Smooth muscle cell (in vitro differentiated cells): ENCODE measurements around the gene ABCC3. TPM values are rescaled to one million over a fixed set of nuclear protein-coding genes. Genes with fewer than 3 reads are reported as not detected.

Experiments
- DNase-seq: peaks from one replicate; lab custom pipeline; 2025; ENCODE audit not compliant: unreplicated experiment; lab: John Stamatoyannopoulos, UW
- H2AFZ ChIP-seq: fragments of 200-600 bp; sonication (generic); 2 replicates; pipeline ENCODE4 v1.6.0; 2016; ENCODE audit warnings: antibody characterized with exemption, low read depth, mild to moderate bottlenecking
- H3F3A ChIP-seq: fragments of 200-600 bp; sonication (generic); 2 replicates; pipeline ENCODE4 v1.6.0; 2017; ENCODE audit warnings: antibody characterized with exemption, low read depth
- H3K27ac ChIP-seq: fragments of 200-600 bp; sonication (generic); 2 replicates; pipeline ENCODE4 v1.5.1; 2016; ENCODE audit warnings: low read depth, mild to moderate bottlenecking
- H3K27me3 ChIP-seq: fragments of 200-600 bp; sonication (generic); 2 replicates; pipeline ENCODE4 v1.6.1; 2016; ENCODE audit warnings: low read depth, mild to moderate bottlenecking
- H3K36me3 ChIP-seq: fragments of 200-600 bp; sonication (generic); 2 replicates; pipeline ENCODE4 v1.5.1; 2016; ENCODE audit warnings: low read depth
- H3K4me1 ChIP-seq: fragments of 200-600 bp; sonication (generic); 2 replicates; pipeline ENCODE4 v1.5.1; 2016; ENCODE audit warnings: low read depth
- H3K4me2 ChIP-seq: fragments of 200-600 bp; sonication (generic); 2 replicates; pipeline ENCODE4 v1.6.0; 2016; ENCODE audit warnings: mild to moderate bottlenecking
- H3K4me3 ChIP-seq: fragments of 200-600 bp; sonication (generic); 2 replicates; pipeline ENCODE4 v1.5.1; 2016; ENCODE audit warnings: mild to moderate bottlenecking
- H3K79me2 ChIP-seq: fragments of 200-600 bp; sonication (generic); 2 replicates; pipeline ENCODE4 v1.6.0; 2016; ENCODE audit warnings: low read depth, mild to moderate bottlenecking
- H3K9ac ChIP-seq: fragments of 200-600 bp; sonication (generic); 2 replicates; pipeline ENCODE4 v1.6.0; 2016; ENCODE audit warnings: low read depth
- H3K9me3 ChIP-seq: fragments of 200-600 bp; sonication (generic); replicated peaks from 2 replicates; pipeline ENCODE4 v1.5.1; 2016; ENCODE audit warnings: low read depth
- H4K20me1 ChIP-seq: fragments of 200-600 bp; sonication (generic); 2 replicates; pipeline ENCODE4 v1.6.0; 2016; ENCODE audit warnings: low read depth
- CTCF ChIP-seq: fragments of 200-600 bp; sonication (generic); IDR thresholded peaks from 2 replicates; pipeline ENCODE4 v1.5.1; 2017; ENCODE audit warnings: borderline replicate concordance, mild to moderate bottlenecking, antibody characterized with exemption; ENCODE audit not compliant: insufficient read depth, poor library complexity, severe bottlenecking
- WGBS: methylation state at CpG from one replicate; pipeline ENCODE4 v1.1.7; 2016; ENCODE audit warnings: low lambda C conversion rate; 5-methylcytosine and 5-hydroxymethylcytosine counted together
- polyA plus RNA-seq: library from polyadenylated mRNA; unstranded; fragments of >200 nt; fragmentation: Nextera tagmentation; extraction: Ambion mirVana; gene quantifications from 2 replicates; pipeline ENCODE4 v1.2.1, GENCODE V29; 2016
- total RNA-seq: library from RNA; depleted of rRNA; stranded (reverse); fragments of >200 nt; gene quantifications from 2 replicates; pipeline ENCODE4 v1.2.3, GENCODE V29; 2014

The ABCC3 gene
- total and polyA plus RNA-seq, 2 experiments from 2014 or later = 1.3 TPM

- Histone ChIP-seq H3K27ac (no peak overlapping the region), H4K20me1 (no peaks in the 10 kb centered on the region), H3K4me1 (peaks cover 9% of the 10 kb centered on the region), H3K4me2 (no peak overlapping the region), H2AFZ (no peak overlapping the region), H3K4me3 (no peak overlapping the region), H3K9ac (no peak overlapping the region), H3K9me3 (no peaks in the 10 kb centered on the region), H3K79me2 (no peaks in the 10 kb centered on the region), H3K36me3 (no peaks in the 10 kb centered on the region), H3K27me3 (no peaks in the 10 kb centered on the region), H3F3A (no peaks in the 10 kb centered on the region)
- TF ChIP-seq CTCF = no peak
- WGBS = 96% methylated on average over 10 of the region's 10 CpGs
- DNase-seq = no peak
Measured at GRCh38 chr17:50663812-50664374, 29.2 kb downstream of the ABCC3 start.

- Histone ChIP-seq H3K4me3 (no peak overlapping the region), H3F3A (no peaks in the 10 kb centered on the region), H3K9me3 (no peaks in the 10 kb centered on the region), H3K9ac (no peak overlapping the region), H4K20me1 (no peaks in the 10 kb centered on the region), H3K4me2 (no peak overlapping the region), H3K36me3 (no peaks in the 10 kb centered on the region), H3K27ac (no peak overlapping the region), H3K79me2 (no peaks in the 10 kb centered on the region), H3K4me1 (peaks cover 9% of the 10 kb centered on the region), H2AFZ (no peak overlapping the region), H3K27me3 (no peaks in the 10 kb centered on the region)
- no peak for TF ChIP-seq CTCF
- DNase-seq = no peak
- 82% methylated on average over 12 of the region's 12 CpGs for WGBS
Measured at GRCh38 chr17:50664788-50665458, 30.2 kb downstream of the ABCC3 start.

- Histone ChIP-seq H3K9ac (no peak overlapping the region), H3K27me3 (no peaks in the 10 kb centered on the region), H3K4me2 (no peak overlapping the region), H3K27ac (no peak overlapping the region), H3K4me3 (no peak overlapping the region), H3F3A (no peaks in the 10 kb centered on the region), H3K36me3 (no peaks in the 10 kb centered on the region), H3K9me3 (no peaks in the 10 kb centered on the region), H4K20me1 (no peaks in the 10 kb centered on the region), H2AFZ (no peak overlapping the region), H3K4me1 (peaks cover 9% of the 10 kb centered on the region), H3K79me2 (no peaks in the 10 kb centered on the region)
- WGBS = 87% methylated on average over 5 of the region's 5 CpGs
- no peak for DNase-seq
- no peak for TF ChIP-seq CTCF
Measured at GRCh38 chr17:50665838-50666237, 31.2 kb downstream of the ABCC3 start.

- WGBS = 97% methylated on average over 8 of the region's 8 CpGs
- DNase-seq = no peak
- no peaks in the 10 kb centered on the region for H4K20me1 ChIP-seq
- no peak overlapping the region for H3K4me3 ChIP-seq
- H3K36me3 ChIP-seq = no peaks in the 10 kb centered on the region
- no peaks in the 10 kb centered on the region for H3K79me2 ChIP-seq
- no peak overlapping the region for H3K9ac ChIP-seq
- no peak overlapping the region for H2AFZ ChIP-seq
- no peaks in the 10 kb centered on the region for H3K9me3 ChIP-seq
- no peaks in the 10 kb centered on the region for H3K27me3 ChIP-seq
- peaks cover 9% of the 10 kb centered on the region for H3K4me1 ChIP-seq
- TF ChIP-seq CTCF = no peak
- H3K27ac ChIP-seq = no peak overlapping the region
- H3K4me2 ChIP-seq = no peak overlapping the region
- no peaks in the 10 kb centered on the region for H3F3A ChIP-seq
Measured at GRCh38 chr17:50666316-50666715, 31.6 kb downstream of the ABCC3 start.
